T-helper 2 cell treated with Interferon-gamma antibody and Interleukin-4, amounts not matched to agents 100 ng/mL and 5 ng/mL, for 36 hours (primary cell): ENCODE data around the gene AKAP8L. TPM values are rescaled to one million over a fixed set of nuclear protein-coding genes. Genes with fewer than 3 reads are reported as not detected.

Experiments used
- intact Hi-C: fragments of 100-400 bp; cut with micrococcal nuclease; formaldehyde crosslinking; loops from one replicate; pipeline ENCODE4 v1.15.1; 2023
- total RNA-seq: library from RNA; stranded (reverse); gene quantifications from 2 replicates; pipeline ENCODE4 v1.2.3, GENCODE V29; 2022

The AKAP8L gene
- total RNA-seq, 1 donor from 2014 or later = 76.6 TPM

- intact Hi-C loops = no loop called here
Observed at GRCh38 chr19:15394426-15394825, 24.4 kb downstream of the AKAP8L start.

- intact Hi-C loops = no loop called here
Observed at GRCh38 chr19:15393963-15394362, 24.8 kb downstream of the AKAP8L start.

- intact Hi-C loops = no loop called here
Observed at GRCh38 chr19:15390814-15391213, 28.0 kb downstream of the AKAP8L start.

- intact Hi-C loops = loop anchor here (5.0 kb wide), 1 partner anchor 70 kb away; no protein-coding TSS in a partner anchor
Observed at GRCh38 chr19:15381864-15382263, 36.9 kb downstream of the AKAP8L start.

- intact Hi-C loops = loop anchor here (5.0 kb wide), 1 partner anchor 71 kb away; no protein-coding TSS in a partner anchor
Observed at GRCh38 chr19:15381429-15381828, 37.4 kb downstream of the AKAP8L start.

- intact Hi-C loops = loop anchor here (1.0 to 5.0 kb wide), 5 partner anchors 39 to 176 kb away; no protein-coding TSS in a partner anchor
Observed at GRCh38 chr19:15379999-15380647, 38.7 kb downstream of the AKAP8L start.

GRCh38 chr19:15379083-15379998 lies 39.4 kb downstream of the AKAP8L start, which contains the start of gene AKAP8:
Gene AKAP8, minus strand, starts transcription at chr19:15379787. Its CDS starts 56 bp downstream, at chr19:15379731.
- intact Hi-C loops = loop anchor here (1.0 kb wide), 4 partner anchors 40 to 177 kb away; no protein-coding TSS in a partner anchor

GRCh38 chr19:15378534-15379082 lies 40.2 kb downstream of the AKAP8L start:
- intact Hi-C loops = loop anchor here (1.0 kb wide), 5 partner anchors 41 to 253 kb away; a partner anchor contains a TSS

GRCh38 chr19:15374796-15375440 lies 43.9 kb downstream of the AKAP8L start:
- intact Hi-C loops = no loop called here

GRCh38 chr19:15374105-15374651 lies 44.6 kb downstream of the AKAP8L start:
- intact Hi-C loops = no loop called here

- intact Hi-C loops = no loop called here
Observed at GRCh38 chr19:15373644-15374043, 45.1 kb downstream of the AKAP8L start.

GRCh38 chr19:15372891-15373301 lies 45.9 kb downstream of the AKAP8L start:
- intact Hi-C loops = no loop called here

- intact Hi-C loops = no loop called here
Observed at GRCh38 chr19:15372470-15372869, 46.3 kb downstream of the AKAP8L start.

GRCh38 chr19:15371786-15372380 lies 46.9 kb downstream of the AKAP8L start:
- intact Hi-C loops = no loop called here

- intact Hi-C loops = no loop called here
Observed at GRCh38 chr19:15371119-15371518, 47.7 kb downstream of the AKAP8L start.

- intact Hi-C loops = no loop called here
Observed at GRCh38 chr19:15369594-15369891, 49.2 kb downstream of the AKAP8L start.

GRCh38 chr19:15368798-15369593 lies 49.8 kb downstream of the AKAP8L start:
- intact Hi-C loops = no loop called here

- intact Hi-C loops = no loop called here
Observed at GRCh38 chr19:15368051-15368632, 50.6 kb downstream of the AKAP8L start.

GRCh38 chr19:15367439-15367838 lies 51.3 kb downstream of the AKAP8L start:
- intact Hi-C loops = no loop called here
